GM18507 (cell line): ENCODE results near the gene LSP1.
"Not testable (repeated sequence)": the region's sequence is repeated elsewhere in the genome, so short reads cannot be mapped to it uniquely, and the experiment has no call there.

Source experiments
- DNase-seq: peaks from one replicate; pipeline ENCODE4 v3.0.0; 2011; ENCODE audit warnings: low read depth; ENCODE audit not compliant: insufficient read length; ENCODE audit errors: extremely low spot score
- FAIRE-seq: peaks from 2 replicates; lab custom pipeline; 2011; peaks lifted over from hg19 to GRCh38; lab: Jason Lieb, UNC

The LSP1 gene

GRCh38 chr11:1933416-1934334 lies 80.8 kb downstream of the LSP1 start:
- FAIRE-seq = no peak
- no peak for DNase-seq

- FAIRE-seq (no peak), DNase-seq (no peak)
Measured at GRCh38 chr11:1934335-1935155, 81.7 kb downstream of the LSP1 start.

- no peak for FAIRE-seq
Measured at GRCh38 chr11:1935156-1936071, 82.5 kb downstream of the LSP1 start.

GRCh38 chr11:1936072-1936780 lies 83.3 kb downstream of the LSP1 start:
- DNase-seq (no peak), FAIRE-seq (no peak)

More at GRCh38 chr11:1935156-1936071, 82.5 kb downstream of the LSP1 start:
- DNase-seq = no peak

GRCh38 chr11:1936781-1937615 lies 84.1 kb downstream of the LSP1 start:
- no peak for FAIRE-seq
- DNase-seq = no peak

GRCh38 chr11:1937616-1938342 lies 84.9 kb downstream of the LSP1 start:
- FAIRE-seq (no peak), DNase-seq (no peak)

- FAIRE-seq = no peak
- no peak for DNase-seq
Measured at GRCh38 chr11:1938343-1939005, 85.6 kb downstream of the LSP1 start.

GRCh38 chr11:1939006-1939625 lies 86.2 kb downstream of the LSP1 start:
- DNase-seq (no peak), FAIRE-seq (no peak)

GRCh38 chr11:1939788-1940187 lies 86.9 kb downstream of the LSP1 start:
- peak; percentile 88 for FAIRE-seq

More at GRCh38 chr11:1939788-1940187, 86.9 kb downstream of the LSP1 start:
- DNase-seq = not testable (repeated sequence)
